RCC 7860 (cell line): Measurements from ENCODE around the gene PIK3C2G.
"Not testable (repeated sequence)": the region's sequence is repeated elsewhere in the genome, so short reads cannot be mapped to it uniquely, and the experiment has no call there.

ENCODE experiments used
- DNase-seq: peaks from one replicate; pipeline ENCODE4 v3.0.0-alpha.2; 2015; ENCODE audit warnings: low spot score
- FAIRE-seq: peaks from 2 replicates; lab custom pipeline; 2012; peaks lifted over from hg19 to GRCh38; lab: Jason Lieb, UNC

The PIK3C2G gene

GRCh38 chr12:18522806-18523205 is 261.5 kb downstream of the PIK3C2G start:
- no peak for FAIRE-seq

GRCh38 chr12:18542497-18542896 is 281.2 kb downstream of the PIK3C2G start:
- not testable (repeated sequence) for FAIRE-seq, DNase-seq

More at GRCh38 chr12:18522806-18523205, 261.5 kb downstream of the PIK3C2G start:
- no peak for DNase-seq

GRCh38 chr12:18546399-18546798 is 285.1 kb downstream of the PIK3C2G start:
- no peak for FAIRE-seq
- no peak for DNase-seq

- FAIRE-seq (no peak), DNase-seq (no peak)
Observed at GRCh38 chr12:18549598-18549997, 288.3 kb downstream of the PIK3C2G start.

- no peak for FAIRE-seq
Observed at GRCh38 chr12:18551106-18551505, 289.8 kb downstream of the PIK3C2G start.

GRCh38 chr12:18551701-18552100 is 290.4 kb downstream of the PIK3C2G start:
- FAIRE-seq (no peak), DNase-seq (no peak)

More at GRCh38 chr12:18551106-18551505, 289.8 kb downstream of the PIK3C2G start:
- DNase-seq, result no peak

GRCh38 chr12:18552829-18553228 is 291.5 kb downstream of the PIK3C2G start:
- no peak for FAIRE-seq

GRCh38 chr12:18556161-18556560 is 294.8 kb downstream of the PIK3C2G start:
- DNase-seq (no peak), FAIRE-seq (no peak)

More at GRCh38 chr12:18552829-18553228, 291.5 kb downstream of the PIK3C2G start:
- DNase-seq, result no peak

GRCh38 chr12:18559242-18559641 is 297.9 kb downstream of the PIK3C2G start:
- no peak for FAIRE-seq
- no peak for DNase-seq

GRCh38 chr12:18562531-18562930 is 301.2 kb downstream of the PIK3C2G start:
- DNase-seq (no peak), FAIRE-seq (no peak)

- DNase-seq (no peak), FAIRE-seq (no peak)
Observed at GRCh38 chr12:18564306-18564705, 303.0 kb downstream of the PIK3C2G start.

- DNase-seq (no peak), FAIRE-seq (no peak)
Observed at GRCh38 chr12:18567787-18568186, 306.5 kb downstream of the PIK3C2G start.

GRCh38 chr12:18570543-18570942 is 309.2 kb downstream of the PIK3C2G start:
- FAIRE-seq (no peak), DNase-seq (no peak)

- DNase-seq, result no peak
- FAIRE-seq, result no peak
Observed at GRCh38 chr12:18576104-18576626, 314.8 kb downstream of the PIK3C2G start.

- no peak for DNase-seq
- FAIRE-seq, result no peak
Observed at GRCh38 chr12:18576648-18577047, 315.3 kb downstream of the PIK3C2G start.

- peak; percentile 31 for FAIRE-seq
- DNase-seq, result no peak
Observed at GRCh38 chr12:18578191-18578590, 316.9 kb downstream of the PIK3C2G start.

GRCh38 chr12:18580291-18580690 is 319.0 kb downstream of the PIK3C2G start:
- DNase-seq (no peak), FAIRE-seq (no peak)

GRCh38 chr12:18580706-18581105 is 319.4 kb downstream of the PIK3C2G start:
- FAIRE-seq (no peak), DNase-seq (no peak)

- FAIRE-seq, result no peak
Observed at GRCh38 chr12:18581232-18581962, 320.1 kb downstream of the PIK3C2G start.

GRCh38 chr12:18583655-18584054 is 322.3 kb downstream of the PIK3C2G start:
- DNase-seq (no peak), FAIRE-seq (no peak)

More at GRCh38 chr12:18581232-18581962, 320.1 kb downstream of the PIK3C2G start:
- DNase-seq, result no peak

- DNase-seq (no peak), FAIRE-seq (no peak)
Observed at GRCh38 chr12:18586581-18586980, 325.3 kb downstream of the PIK3C2G start.

- FAIRE-seq, result no peak
Observed at GRCh38 chr12:18589316-18589715, 328.0 kb downstream of the PIK3C2G start.

More at GRCh38 chr12:18589316-18589715, 328.0 kb downstream of the PIK3C2G start:
- DNase-seq, result no peak
